Endothelial cell of umbilical vein (primary cell): ENCODE measurements around the gene PSMB7. TPM values are rescaled to one million over a fixed set of nuclear protein-coding genes. Genes with fewer than 3 reads are reported as not detected.

Source experiments
- BruUV-seq: library from RNA; stranded (reverse); fragments of 400-500 nt; replicated peaks from 2 replicates; lab custom pipeline; 2021; lab: Mats Ljungman, UMichigan
- CTCF ChIA-PET: fragments of 300-600, 350-600 bp; sonication (Branson Sonifier 250); formaldehyde crosslinking; loops from one replicate; lab custom pipeline; 2021; ENCODE audit warnings: antibody characterized with exemption, inconsistent platforms; lab: Charles Lee
- POLR2A ChIA-PET: fragments of 300-600, 350-600 bp; sonication (Branson Sonifier 250); formaldehyde crosslinking; loops from one replicate; lab custom pipeline; 2021; ENCODE audit warnings: antibody characterized with exemption, inconsistent platforms; lab: Charles Lee
- DNase-seq: peaks from one replicate; pipeline ENCODE4 v3.0.0-alpha.2; 2011; ENCODE audit warnings: low read depth, low spot score
- FAIRE-seq: peaks from 2 replicates; lab custom pipeline; 2011; peaks lifted over from hg19 to GRCh38; lab: Jason Lieb, UNC
- H2AFZ ChIP-seq: 2 replicates; pipeline ENCODE4 v1.6.0; 2012; ENCODE audit warnings: low read depth, low read length, control low read depth, inconsistent platforms
- H3K27ac ChIP-seq: 2 replicates; pipeline ENCODE4 v1.5.1; 2011; ENCODE audit warnings: low read depth, mild to moderate bottlenecking, control low read depth, low read length, moderate library complexity; ENCODE audit not compliant: insufficient read depth
- H3K27me3 ChIP-seq, 2 experiments: 2 replicates each; pipeline versions ENCODE4 v1.6.0 to v1.6.1; 2011; ENCODE audit warnings: low read length in 2 of 2, mixed read lengths in 1 of 2; ENCODE audit not compliant: control insufficient read depth in 2 of 2, insufficient read depth in 2 of 2
- H3K36me3 ChIP-seq, 2 experiments: 2 replicates in 1 of 2; 3 replicates in 1 of 2; pipeline ENCODE4 v1.5.1; 2011; ENCODE audit warnings: low read length in 2 of 2, mild to moderate bottlenecking in 1 of 2, moderate library complexity in 1 of 2; ENCODE audit not compliant: control insufficient read depth in 2 of 2, insufficient read depth in 2 of 2; ENCODE audit errors: extremely low read depth in 1 of 2
- H3K4me1 ChIP-seq: 3 replicates; pipeline ENCODE4 v1.5.1; 2011; ENCODE audit warnings: mild to moderate bottlenecking, low read length; ENCODE audit not compliant: control insufficient read depth, insufficient read depth; ENCODE audit errors: extremely low read depth
- H3K4me2 ChIP-seq: 2 replicates; pipeline ENCODE4 v1.6.1; 2011; ENCODE audit warnings: low read length, control low read depth, mixed read lengths; ENCODE audit not compliant: insufficient read depth
- H3K4me3 ChIP-seq, 3 experiments: fragments of 200-600 bp in 1 of 3; sonication (generic), shearing (Covaris generic) in 1 of 3; replicated peaks in 1 of 3; 2 replicates each; pipeline ENCODE4 v1.5.1; 2011 to 2016; ENCODE audit warnings: control low read depth in 3 of 3, low read length in 3 of 3, mild to moderate bottlenecking in 2 of 3, inconsistent platforms in 1 of 3, low read depth in 1 of 3, moderate library complexity in 1 of 3; ENCODE audit not compliant: insufficient read depth in 1 of 3
- H3K79me2 ChIP-seq: 2 replicates; pipeline ENCODE4 v1.6.0; 2012; ENCODE audit warnings: low read length, inconsistent platforms; ENCODE audit not compliant: control insufficient read depth, insufficient read depth
- H3K9ac ChIP-seq: replicated peaks from 2 replicates; pipeline ENCODE3; 2011; ENCODE audit warnings: low read length, control low read depth; ENCODE audit not compliant: insufficient read depth; ENCODE audit errors: extremely low read depth
- H3K9me1 ChIP-seq: replicated peaks from 3 replicates; pipeline ENCODE4 v1.6.0; 2011; ENCODE audit warnings: mild to moderate bottlenecking, low read length; ENCODE audit not compliant: control insufficient read depth, insufficient read depth; ENCODE audit errors: extremely low read depth
- H3K9me3 ChIP-seq: replicated peaks from 2 replicates; pipeline ENCODE4 v1.5.1; 2012; ENCODE audit warnings: low read length, inconsistent platforms; ENCODE audit not compliant: control insufficient read depth, insufficient read depth
- H4K20me1 ChIP-seq: replicated peaks from 2 replicates; pipeline ENCODE3; 2011; ENCODE audit warnings: mild to moderate bottlenecking, low read length; ENCODE audit not compliant: control insufficient read depth, insufficient read depth; ENCODE audit errors: extremely low read depth
- EZH2 ChIP-seq: IDR thresholded peaks from 2 replicates; pipeline ENCODE4 v1.6.1; 2012; ENCODE audit warnings: borderline replicate concordance, low read depth, mild to moderate bottlenecking, moderate library complexity, low read length, inconsistent platforms; ENCODE audit not compliant: severe bottlenecking
- FOS ChIP-seq: IDR thresholded peaks from 2 replicates; pipeline ENCODE4 v1.6.1; 2011; ENCODE audit warnings: mild to moderate bottlenecking, low read length, moderate library complexity, borderline replicate concordance; ENCODE audit not compliant: insufficient read depth
- GATA2 ChIP-seq: IDR thresholded peaks from 2 replicates; pipeline ENCODE4 v1.7.0; 2011; ENCODE audit warnings: low read depth, mild to moderate bottlenecking, moderate library complexity, mixed read lengths, low read length; ENCODE audit not compliant: insufficient read length, insufficient read depth
- JUN ChIP-seq: IDR thresholded peaks from 2 replicates; pipeline ENCODE4 v1.6.1; 2011; ENCODE audit warnings: borderline replicate concordance, low read depth; ENCODE audit not compliant: insufficient read length, insufficient read depth
- MYC ChIP-seq: IDR thresholded peaks from one replicate; pipeline ENCODE4 v1.6.1; 2011; ENCODE audit warnings: mild to moderate bottlenecking, low read depth, low read length
- POLR2A ChIP-seq: IDR thresholded peaks from 2 replicates; pipeline ENCODE4 v1.6.1; 2012; ENCODE audit warnings: low read depth, mild to moderate bottlenecking, control low read depth, low read length
- POLR2AphosphoS5 ChIP-seq: IDR thresholded peaks from 2 replicates; pipeline ENCODE4 v1.6.1; 2012; ENCODE audit warnings: low read depth, mild to moderate bottlenecking, control low read depth, low read length, moderate library complexity; ENCODE audit not compliant: insufficient read depth
- dilution Hi-C: fragments of 300-500 bp; cut with MboI; formaldehyde crosslinking; loops from one replicate; pipeline ENCODE4 v1.15.0; 2019; ENCODE audit warnings: low sequenced_read_pairs; ENCODE audit not compliant: extremely low pct_ligation_motif_present
- intact Hi-C: fragments of 100-400 bp; cut with micrococcal nuclease; formaldehyde crosslinking; loops from one replicate; pipeline ENCODE4 v1.10.0; 2022
- polyA plus RNA-seq, 4 experiments: library from polyadenylated mRNA; depleted of rRNA in 3 of 4; stranded (reverse) in 3 of 4; unstranded in 1 of 4; fragments of >200 nt; gene quantifications; 2 replicates each; pipeline versions ENCODE4 v1.2.1 to v1.2.3, GENCODE V29; 2011 to 2012; ENCODE audit warnings: missing spikeins in 1 of 4
- total RNA-seq: library from RNA; stranded (reverse); gene quantifications from 2 replicates; pipeline ENCODE4 v1.2.3, GENCODE V29; 2021
- TF ChIP-seq, protein P1 (sequence below), 2 donors: IDR thresholded peaks; 1 replicate in 1 of 2; 2 replicates in 1 of 2; pipeline ENCODE4 v1.5.1; 2011; ENCODE audit warnings: low read length in 2 of 2, mild to moderate bottlenecking in 2 of 2, moderate library complexity in 2 of 2, control low read depth in 1 of 2, inconsistent platforms in 1 of 2, low read depth in 1 of 2; ENCODE audit not compliant: insufficient read depth in 1 of 2; ENCODE audit errors: extremely low read depth in 1 of 2
- TF ChIP-seq, protein P2 (sequence below): IDR thresholded peaks from 2 replicates; pipeline ENCODE4 v1.6.1; 2011; ENCODE audit not compliant: insufficient read depth, insufficient read length

Gene PSMB7
- total and polyA plus RNA-seq, 2 donors (not counting 3 experiments of a cell fraction or from before 2014, with no cell fraction given): 227 to 366 TPM

DNA sequence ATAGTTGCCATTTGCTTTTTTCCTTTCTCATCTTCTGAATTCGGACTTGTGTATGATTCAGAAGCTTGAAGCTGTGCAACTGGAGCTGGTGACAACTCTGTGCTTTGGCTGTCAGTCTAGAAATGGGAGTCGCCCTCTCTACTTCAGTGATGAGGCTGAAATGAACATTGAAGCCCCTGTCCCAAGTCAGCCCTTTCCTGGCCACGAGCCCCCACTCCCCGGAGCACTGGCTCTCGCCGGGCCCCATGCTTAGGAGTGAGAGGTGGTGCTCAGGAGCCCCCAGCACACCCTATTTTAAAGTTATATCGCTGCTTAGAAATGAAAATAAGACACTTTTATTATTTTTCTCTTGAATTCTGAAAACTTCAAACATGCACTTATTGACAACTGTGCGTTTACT, 66.0 kb downstream of the PSMB7 start:
- peaks cover 10 to 60% of the 10 kb centered on the region in 2 experiments for H3K36me3 ChIP-seq
- H3K4me1 ChIP-seq: no peaks in the 10 kb centered on the region
- no peak overlapping the region for H3K4me3 ChIP-seq
- ChIA-PET POLR2A (no interaction called here), CTCF (no interaction called here)
- H3K9ac ChIP-seq: no peak overlapping the region
- intact Hi-C loops (no loop called here), dilution Hi-C loops (no loop called here)
- TF ChIP-seq JUN (no peak), FOS (no peak), POLR2A (no peak), POLR2AphosphoS5 (no peak), EZH2 (no peak), MYC (no peak), GATA2 (no peak)
- TF ChIP-seq, protein P1, sequence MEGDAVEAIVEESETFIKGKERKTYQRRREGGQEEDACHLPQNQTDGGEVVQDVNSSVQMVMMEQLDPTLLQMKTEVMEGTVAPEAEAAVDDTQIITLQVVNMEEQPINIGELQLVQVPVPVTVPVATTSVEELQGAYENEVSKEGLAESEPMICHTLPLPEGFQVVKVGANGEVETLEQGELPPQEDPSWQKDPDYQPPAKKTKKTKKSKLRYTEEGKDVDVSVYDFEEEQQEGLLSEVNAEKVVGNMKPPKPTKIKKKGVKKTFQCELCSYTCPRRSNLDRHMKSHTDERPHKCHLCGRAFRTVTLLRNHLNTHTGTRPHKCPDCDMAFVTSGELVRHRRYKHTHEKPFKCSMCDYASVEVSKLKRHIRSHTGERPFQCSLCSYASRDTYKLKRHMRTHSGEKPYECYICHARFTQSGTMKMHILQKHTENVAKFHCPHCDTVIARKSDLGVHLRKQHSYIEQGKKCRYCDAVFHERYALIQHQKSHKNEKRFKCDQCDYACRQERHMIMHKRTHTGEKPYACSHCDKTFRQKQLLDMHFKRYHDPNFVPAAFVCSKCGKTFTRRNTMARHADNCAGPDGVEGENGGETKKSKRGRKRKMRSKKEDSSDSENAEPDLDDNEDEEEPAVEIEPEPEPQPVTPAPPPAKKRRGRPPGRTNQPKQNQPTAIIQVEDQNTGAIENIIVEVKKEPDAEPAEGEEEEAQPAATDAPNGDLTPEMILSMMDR (IDR thresholded peaks at IDR 0.05; ENCODE audit: extremely low read depth in 1 of 2, insufficient read depth in 1 of 2, low read depth in 1 of 2, low read length in 2 of 2): no peak
- TF ChIP-seq, protein P2, sequence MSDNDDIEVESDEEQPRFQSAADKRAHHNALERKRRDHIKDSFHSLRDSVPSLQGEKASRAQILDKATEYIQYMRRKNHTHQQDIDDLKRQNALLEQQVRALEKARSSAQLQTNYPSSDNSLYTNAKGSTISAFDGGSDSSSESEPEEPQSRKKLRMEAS: no peak
- no TSS peak for BruUV-seq
- H3K27me3 ChIP-seq: no peaks in the 10 kb centered on the region
- FAIRE-seq: no peak
- no peaks in the 10 kb centered on the region for H4K20me1 ChIP-seq
- no peaks in the 10 kb centered on the region for H3K9me3 ChIP-seq
- H3K79me2 ChIP-seq: peaks cover under 1% of the 10 kb centered on the region
- DNase-seq: no peak
- no peaks in the 10 kb centered on the region for H3K9me1 ChIP-seq
- no peak overlapping the region for H3K27ac ChIP-seq
- H3K4me2 ChIP-seq: no peak overlapping the region
- H2AFZ ChIP-seq: no peak overlapping the region
